HEK293T (cell line): ENCODE results near the gene ASPDH.

Source experiments
- CTCF ChIA-PET: fragments of 350-600 bp; formaldehyde crosslinking; extraction: SDS; loops from one replicate; lab custom pipeline; 2021; ENCODE audit warnings: antibody characterized with exemption, inconsistent platforms; lab: Yijun Ruan, JAX
- POLR2A ChIA-PET: fragments of 350-600 bp; formaldehyde crosslinking; extraction: SDS; loops from one replicate; lab custom pipeline; 2020; ENCODE audit warnings: antibody characterized with exemption, inconsistent platforms; lab: Yijun Ruan, JAX
- DNase-seq: peaks from one replicate; pipeline ENCODE4 v3.0.0; 2012; ENCODE audit warnings: mixed read lengths; ENCODE audit errors: extremely low spot score
- ARNT ChIP-seq: fragments of 450-650 bp; IDR thresholded peaks from 2 replicates; pipeline ENCODE4 v1.6.1; 2017; ENCODE audit warnings: mild to moderate bottlenecking
- BHLHE40 ChIP-seq: fragments of 450-650 bp; IDR thresholded peaks from 2 replicates; pipeline ENCODE4 v1.6.1; 2016; ENCODE audit warnings: mild to moderate bottlenecking, moderate library complexity, borderline replicate concordance
- CTBP1 ChIP-seq: fragments of 450-650 bp; IDR thresholded peaks from 2 replicates; pipeline ENCODE4 v1.6.1; 2016; ENCODE audit warnings: borderline replicate concordance
- ELF4 ChIP-seq: fragments of 450-650 bp; IDR thresholded peaks from 2 replicates; pipeline ENCODE4 v1.6.1; 2017; ENCODE audit warnings: antibody characterized with exemption
- FOXA1 ChIP-seq: fragments of 450-650 bp; IDR thresholded peaks from 2 replicates; pipeline ENCODE4 v1.6.1; 2016; ENCODE audit warnings: mild to moderate bottlenecking
- FOXK2 ChIP-seq: fragments of 450-650 bp; IDR thresholded peaks from 2 replicates; pipeline ENCODE4 v1.6.1; 2016; ENCODE audit warnings: mild to moderate bottlenecking
- FOXM1 ChIP-seq: fragments of 450-650 bp; IDR thresholded peaks from 2 replicates; pipeline ENCODE4 v1.6.1; 2017; ENCODE audit warnings: mild to moderate bottlenecking, borderline replicate concordance
- HDGF ChIP-seq: fragments of 450-650 bp; IDR thresholded peaks from 2 replicates; pipeline ENCODE4 v1.6.1; 2017; ENCODE audit warnings: antibody characterized with exemption, borderline replicate concordance
- L3MBTL2 ChIP-seq: fragments of 450-650 bp; conservative IDR thresholded peaks from 2 replicates; pipeline ENCODE4 v1.6.1; 2016; ENCODE audit warnings: mild to moderate bottlenecking
- LEF1 ChIP-seq: fragments of 450-650 bp; IDR thresholded peaks from 2 replicates; pipeline ENCODE4 v1.6.1; 2017; ENCODE audit warnings: mild to moderate bottlenecking, borderline replicate concordance
- NFRKB ChIP-seq: fragments of 450-650 bp; IDR thresholded peaks from 2 replicates; pipeline ENCODE4 v1.6.1; 2016; ENCODE audit warnings: mild to moderate bottlenecking, moderate library complexity
- PKNOX1 ChIP-seq: fragments of 450-650 bp; IDR thresholded peaks from 2 replicates; pipeline ENCODE4 v1.6.1; 2016
- SP1 ChIP-seq: fragments of 450-650 bp; IDR thresholded peaks from 2 replicates; pipeline ENCODE4 v1.6.1; 2017
- SUZ12 ChIP-seq: fragments of 450-650 bp; IDR thresholded peaks from 2 replicates; pipeline ENCODE4 v1.6.1; 2016; ENCODE audit warnings: mild to moderate bottlenecking
- TARDBP ChIP-seq: fragments of 450-650 bp; IDR thresholded peaks from 2 replicates; pipeline ENCODE4 v1.6.1; 2016
- ZNF384 ChIP-seq: fragments of 450-650 bp; IDR thresholded peaks from 2 replicates; pipeline ENCODE4 v1.6.1; 2016

The ASPDH gene

GRCh38 chr19:50522881-50523280 lies 9.2 kb upstream of the ASPDH start:
- POLR2A ChIA-PET, result interaction anchor here (1.4 kb wide), 1 partner anchor 10 kb away, joined by 3 read pairs; no protein-coding TSS in a partner anchor

GRCh38 chr19:50520822-50521465 lies 7.2 kb upstream of the ASPDH start:
- CTCF ChIA-PET, result no interaction called here
- DNase-seq, result no peak
- POLR2A ChIA-PET, result interaction anchor here (1.4 kb wide), 1 partner anchor 8 kb away, joined by 3 read pairs; no protein-coding TSS in a partner anchor
- TF ChIP-seq FOXM1 (no peak), FOXA1 (no peak), L3MBTL2 (no peak), TARDBP (no peak)

More at GRCh38 chr19:50522881-50523280, 9.2 kb upstream of the ASPDH start:
- DNase-seq, result no peak
- TF ChIP-seq ARNT (no peak), NFRKB (no peak), FOXM1 (no peak), ZNF384 (no peak), FOXA1 (no peak), SUZ12 (no peak), BHLHE40 (no peak)
- CTCF ChIA-PET, result no interaction called here

- no peak for TF ChIP-seq FOXA1
- ChIA-PET CTCF (no interaction called here), POLR2A (no interaction called here)
- DNase-seq, result no peak
Observed at GRCh38 chr19:50519006-50519575, 5.4 kb upstream of the ASPDH start.

- DNase-seq, result no peak
- no peak for TF ChIP-seq ELF4
- TF ChIP-seq TARDBP, result no peak
- no peak for TF ChIP-seq ARNT
- TF ChIP-seq SUZ12, result no peak
- TF ChIP-seq NFRKB, result no peak
- TF ChIP-seq FOXM1, result no peak
- no peak for TF ChIP-seq HDGF
- TF ChIP-seq ZNF384, result no peak
- no peak for TF ChIP-seq LEF1
- ChIA-PET CTCF (no interaction called here), POLR2A (no interaction called here)
Observed at GRCh38 chr19:50518091-50519005, 4.6 kb upstream of the ASPDH start.

- ChIA-PET POLR2A (no interaction called here), CTCF (no interaction called here)
- no peak for DNase-seq
- TF ChIP-seq BHLHE40, result no peak
- TF ChIP-seq SP1, result no peak
- no peak for TF ChIP-seq NFRKB
- TF ChIP-seq FOXK2, result no peak
- TF ChIP-seq ARNT, result no peak
- no peak for TF ChIP-seq ZNF384
- no peak for TF ChIP-seq HDGF
- TF ChIP-seq PKNOX1, result no peak
- TF ChIP-seq FOXM1, result no peak
Observed at GRCh38 chr19:50517704-50518075, 4.0 kb upstream of the ASPDH start.

GRCh38 chr19:50516964-50517703 lies 3.4 kb upstream of the ASPDH start:
- POLR2A ChIA-PET, result no interaction called here
- no peak for DNase-seq
- TF ChIP-seq NFRKB, result no peak
- TF ChIP-seq ZNF384, result no peak
- TF ChIP-seq TARDBP, result no peak
- TF ChIP-seq L3MBTL2, result no peak
- TF ChIP-seq HDGF, result no peak
- no peak for TF ChIP-seq FOXM1
- TF ChIP-seq CTBP1, result no peak
- no peak for TF ChIP-seq FOXA1
- no peak for TF ChIP-seq SP1
- no peak for TF ChIP-seq ELF4
- TF ChIP-seq SUZ12, result no peak
- no peak for TF ChIP-seq FOXK2
- no peak for TF ChIP-seq BHLHE40
- TF ChIP-seq LEF1, result no peak
- TF ChIP-seq ARNT, result no peak
- no peak for TF ChIP-seq PKNOX1
- CTCF ChIA-PET, result no interaction called here

- DNase-seq, result no peak
- POLR2A ChIA-PET, result no interaction called here
- TF ChIP-seq PKNOX1, result no peak
- CTCF ChIA-PET, result no interaction called here
Observed at GRCh38 chr19:50516456-50516855, 2.7 kb upstream of the ASPDH start.
